HG03095 (cell line): ENCODE measurements around the gene LSP1.
A peak's percentile ranks its signal among the peaks of the same experiment; 100 is the strongest.
"Not testable (repeated sequence)": the region's sequence is repeated elsewhere in the genome, so short reads cannot be mapped to it uniquely, and the experiment has no call there.

Experiments
- ATAC-seq: cut with Tn5 transposase; IDR thresholded peaks from one replicate; pipeline ENCODE4 v1.9.1; 2021; ENCODE audit warnings: moderate library complexity; ENCODE audit not compliant: unreplicated experiment

The LSP1 gene, protein sequence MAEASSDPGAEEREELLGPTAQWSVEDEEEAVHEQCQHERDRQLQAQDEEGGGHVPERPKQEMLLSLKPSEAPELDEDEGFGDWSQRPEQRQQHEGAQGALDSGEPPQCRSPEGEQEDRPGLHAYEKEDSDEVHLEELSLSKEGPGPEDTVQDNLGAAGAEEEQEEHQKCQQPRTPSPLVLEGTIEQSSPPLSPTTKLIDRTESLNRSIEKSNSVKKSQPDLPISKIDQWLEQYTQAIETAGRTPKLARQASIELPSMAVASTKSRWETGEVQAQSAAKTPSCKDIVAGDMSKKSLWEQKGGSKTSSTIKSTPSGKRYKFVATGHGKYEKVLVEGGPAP

DNA sequence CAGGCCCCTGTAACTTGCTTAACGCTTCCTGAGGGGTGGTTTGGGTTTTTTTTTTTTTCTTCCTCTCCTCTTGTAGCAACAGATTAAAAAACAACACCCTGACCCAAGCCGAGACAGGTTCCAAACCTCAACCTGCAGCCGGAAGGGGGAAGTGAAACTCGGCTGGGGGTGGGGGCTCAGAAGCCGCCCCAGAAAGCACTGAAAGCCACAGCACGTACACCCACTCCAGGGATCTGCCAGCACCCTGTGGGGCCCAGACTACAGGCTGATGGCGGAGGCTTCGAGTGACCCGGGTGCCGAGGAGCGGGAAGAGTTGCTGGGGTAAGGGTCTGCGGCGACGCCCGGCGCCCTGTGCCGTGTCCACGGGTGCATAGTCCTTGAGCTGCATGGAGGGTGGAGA, at the start of gene LSP1:
TSS of gene LSP1 (plus strand) at position 208 of the 400 bp plus-strand sequence. CDS start at position 269, 61 bp downstream.
- ATAC-seq = peak; percentile 43

DNA sequence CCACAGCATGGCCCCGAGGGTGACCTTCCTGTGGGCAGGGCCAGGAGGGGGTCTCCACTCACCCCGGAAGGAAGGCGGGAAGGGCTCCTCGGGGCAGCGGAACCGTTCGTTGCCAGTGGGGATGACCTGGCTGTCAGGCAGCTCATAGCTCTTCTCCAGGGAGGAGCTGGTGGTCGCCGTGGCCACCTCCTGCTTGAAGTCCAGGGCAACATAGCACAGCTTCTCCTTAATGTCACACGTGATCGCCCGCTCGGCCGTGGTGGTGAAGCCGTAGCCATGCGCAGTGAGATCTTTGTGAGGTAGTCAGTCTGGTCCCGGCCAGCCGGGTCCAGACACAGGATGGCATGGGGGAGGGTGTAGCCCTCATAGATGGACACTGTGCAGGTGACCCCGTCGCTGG, 49.6 kb upstream of the LSP1 start:
- no peak for ATAC-seq

DNA sequence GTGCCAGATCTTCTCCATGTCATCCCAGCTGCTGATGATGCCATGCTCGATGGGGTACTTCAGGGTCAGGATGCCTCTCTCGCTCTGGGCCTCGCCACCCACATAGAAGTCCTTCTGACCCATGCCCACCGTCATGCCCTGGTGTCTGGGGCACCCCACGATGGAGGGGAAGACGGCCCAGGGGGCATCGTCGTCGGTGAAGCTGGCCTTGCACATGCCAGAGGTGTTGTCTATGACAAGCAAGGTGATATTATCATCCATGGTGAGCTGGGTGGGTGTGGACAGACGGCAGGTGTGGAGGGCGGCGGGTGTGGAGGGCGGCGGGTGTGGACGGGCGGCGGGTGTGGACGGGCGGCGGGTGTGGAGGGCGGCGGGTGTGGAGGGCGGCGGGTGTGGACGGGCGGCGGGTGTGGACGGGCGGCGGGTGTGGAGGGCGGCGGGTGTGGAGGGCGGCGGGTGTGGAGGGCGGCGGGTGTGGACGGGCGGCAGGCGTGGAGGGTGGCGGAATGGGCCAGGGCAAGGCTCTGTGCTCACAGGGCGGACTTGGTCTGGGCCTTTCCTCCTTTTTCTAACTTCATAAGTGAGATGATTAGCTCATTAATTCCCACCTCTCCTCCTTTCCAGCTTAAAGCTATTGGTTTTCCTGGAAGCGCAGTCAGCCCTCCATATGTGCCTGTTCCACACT, 48.9 kb upstream of the LSP1 start:
- ATAC-seq = not testable (repeated sequence)

- no peak for ATAC-seq
These were observed 47.4 kb upstream of the LSP1 start for GRCh38 chr11:1805525-1805924.

- no peak for ATAC-seq
These were observed 45.5 kb upstream of the LSP1 start for GRCh38 chr11:1807264-1807995.

DNA sequence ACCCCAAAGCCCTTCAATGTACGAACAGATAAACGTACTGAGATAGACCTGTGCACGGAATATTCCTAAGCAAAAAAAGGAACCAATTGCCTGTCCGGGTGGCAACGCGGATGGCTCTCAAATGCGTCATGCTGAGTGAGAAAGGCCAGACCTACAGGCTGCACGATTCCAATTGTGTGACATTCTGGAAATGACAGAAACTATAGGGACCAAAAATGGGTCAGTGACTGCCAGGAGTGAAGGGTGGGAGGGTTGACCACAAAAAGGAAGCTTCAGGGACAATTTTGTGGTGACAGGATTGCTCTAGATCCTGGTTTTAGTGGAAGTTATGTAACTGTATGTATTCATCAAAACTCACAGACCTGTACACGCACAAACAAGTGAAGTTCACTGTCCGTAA, 42.1 kb upstream of the LSP1 start:
- ATAC-seq = no peak

GRCh38 chr11:1812274-1812673, 40.6 kb upstream of the LSP1 start:
- ATAC-seq = no peak

- ATAC-seq = no peak
These were observed 40.1 kb upstream of the LSP1 start for GRCh38 chr11:1812801-1813200.

DNA sequence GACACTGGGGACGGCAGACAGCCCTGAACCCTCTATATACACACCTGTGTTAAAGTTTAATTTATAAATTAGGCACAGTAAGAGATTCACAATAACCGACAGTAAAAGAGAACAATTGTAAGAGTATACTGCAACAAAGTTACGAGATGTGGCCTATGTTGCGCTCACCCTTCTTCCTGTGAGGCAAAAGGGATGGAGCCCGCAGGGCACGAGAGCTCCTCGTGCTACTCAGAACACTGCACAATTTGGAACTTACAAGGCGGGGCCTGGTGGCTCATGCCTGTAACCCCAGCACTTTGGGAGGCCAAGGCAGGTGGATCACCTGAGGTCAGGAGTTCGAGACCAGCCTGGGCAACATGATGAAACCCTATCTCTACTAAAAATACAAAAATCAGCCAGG, 39.5 kb upstream of the LSP1 start:
- ATAC-seq = not testable (repeated sequence)

DNA sequence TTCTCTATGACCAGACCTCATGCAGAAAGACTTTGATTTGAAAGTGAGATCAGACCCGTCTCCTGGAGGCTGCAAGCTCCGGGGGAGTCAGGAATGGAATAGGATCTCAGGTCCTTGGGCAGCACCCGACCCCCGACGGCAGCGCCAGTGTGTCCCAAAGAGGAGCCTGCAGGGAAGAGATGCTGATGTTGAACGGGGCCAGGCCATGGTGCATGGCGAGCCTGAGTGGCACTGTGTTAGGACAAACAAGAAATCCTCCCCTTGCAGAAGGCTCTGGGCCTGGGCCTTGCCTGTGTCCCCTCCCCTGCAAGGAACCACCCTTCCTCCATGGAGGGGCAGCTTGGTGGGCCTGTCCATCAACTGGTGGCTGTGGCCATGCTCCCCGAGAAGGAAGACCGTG, 38.2 kb upstream of the LSP1 start:
- no peak for ATAC-seq

DNA sequence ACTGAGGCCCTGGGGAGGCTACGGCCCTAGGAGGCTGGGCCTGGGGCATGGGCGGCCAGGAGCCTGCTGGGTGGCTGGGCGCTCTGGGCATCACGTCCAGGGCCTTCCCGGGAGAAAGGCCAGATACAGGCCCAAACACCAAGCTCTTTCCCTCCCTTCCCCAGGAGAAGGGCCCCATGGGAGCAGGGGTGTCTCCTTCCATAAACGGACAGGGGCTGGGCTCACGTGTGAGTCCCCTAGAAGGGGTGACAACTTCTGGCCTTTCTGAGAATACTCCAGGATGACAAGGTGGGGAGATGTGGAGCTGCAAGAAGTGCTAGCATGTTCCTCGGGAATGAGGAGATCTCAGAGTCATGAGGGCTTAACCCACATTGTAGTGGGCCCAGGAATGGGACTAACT, 37.6 kb upstream of the LSP1 start:
- ATAC-seq = no peak

DNA sequence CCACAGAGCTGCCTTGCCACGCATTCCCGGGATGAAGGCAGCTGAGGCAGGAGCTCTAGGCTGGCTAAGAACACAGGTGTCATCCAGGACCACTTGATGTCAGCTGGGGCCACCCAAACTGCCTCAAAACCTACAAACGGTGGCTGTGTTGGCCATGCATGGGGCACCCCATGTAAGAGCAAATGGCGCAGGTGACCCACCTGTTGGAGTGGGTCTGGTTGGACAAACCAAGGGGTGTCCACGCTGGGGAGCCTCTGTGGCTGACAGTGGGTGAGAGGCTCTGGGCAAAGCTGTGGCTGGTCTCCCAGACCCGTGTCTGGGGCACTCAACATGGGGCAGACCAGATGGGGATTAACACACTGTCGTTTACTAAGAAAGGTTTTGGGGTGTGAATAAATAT, 37.1 kb upstream of the LSP1 start:
- no peak for ATAC-seq

- no peak for ATAC-seq
These were observed 35.9 kb upstream of the LSP1 start for GRCh38 chr11:1817000-1817399.

GRCh38 chr11:1817511-1817910, 35.4 kb upstream of the LSP1 start:
- no peak for ATAC-seq

DNA sequence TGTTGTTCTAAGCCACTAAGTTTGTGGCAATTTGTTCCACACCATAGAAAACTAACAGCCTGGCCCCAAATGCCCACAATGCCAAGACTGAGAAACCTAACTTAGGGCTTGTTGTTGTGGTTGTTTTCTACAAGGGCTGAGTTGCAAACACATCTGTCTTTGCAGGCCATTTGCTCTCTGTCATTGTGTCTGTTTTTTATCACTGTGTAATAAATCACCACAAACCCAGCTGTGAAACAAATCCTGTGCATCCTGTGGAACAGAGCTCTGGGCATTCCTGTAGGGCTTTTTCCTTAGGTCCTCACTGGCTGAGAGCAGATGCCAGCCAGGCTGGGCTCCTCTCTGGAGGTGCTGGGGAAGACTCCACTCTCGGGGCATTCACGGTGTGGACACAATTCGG, 33.8 kb upstream of the LSP1 start:
- ATAC-seq = no peak

DNA sequence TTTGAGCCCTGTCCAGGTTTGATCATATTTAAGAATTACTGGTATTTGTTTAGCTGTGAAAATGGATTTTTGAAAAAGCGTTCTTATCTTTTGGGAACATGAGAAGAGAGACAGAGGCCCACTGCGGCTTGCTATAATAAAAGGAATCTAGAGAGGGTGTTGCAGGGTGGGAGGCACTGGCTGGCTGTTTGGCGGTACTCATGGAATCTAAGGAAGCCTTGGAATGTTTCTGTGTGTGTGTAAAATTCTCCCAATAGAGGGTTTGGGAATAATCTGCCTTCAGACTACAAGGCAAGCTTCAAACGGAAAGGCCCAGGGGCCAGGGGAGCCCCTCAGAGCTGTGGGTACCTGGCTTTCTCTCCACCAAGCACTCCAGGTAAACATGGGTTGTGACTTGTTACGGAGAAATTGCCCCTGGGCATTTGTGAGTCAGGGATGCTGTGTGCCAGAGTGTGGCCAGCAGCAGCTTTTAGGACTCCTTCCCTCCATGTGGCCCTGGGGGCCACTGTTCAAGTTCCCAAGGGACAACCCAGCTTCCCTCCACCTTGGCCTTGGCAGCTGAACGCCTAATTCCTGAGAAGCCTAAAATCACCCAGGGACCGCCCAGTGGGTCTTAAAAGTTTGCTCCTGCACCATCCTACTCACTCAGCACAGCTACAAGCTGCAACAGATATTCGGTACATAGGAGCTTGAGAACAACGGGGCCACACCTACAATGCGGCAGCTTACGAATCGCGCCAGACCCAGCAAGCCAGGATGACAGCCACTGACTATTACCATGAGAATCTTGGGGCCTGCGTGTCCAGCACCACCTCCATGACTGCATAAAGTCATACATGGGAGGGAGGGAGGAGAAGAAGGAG, 32.2 kb upstream of the LSP1 start:
- ATAC-seq = no peak

- no peak for ATAC-seq
These were observed 31.3 kb upstream of the LSP1 start for GRCh38 chr11:1821562-1821961.

DNA sequence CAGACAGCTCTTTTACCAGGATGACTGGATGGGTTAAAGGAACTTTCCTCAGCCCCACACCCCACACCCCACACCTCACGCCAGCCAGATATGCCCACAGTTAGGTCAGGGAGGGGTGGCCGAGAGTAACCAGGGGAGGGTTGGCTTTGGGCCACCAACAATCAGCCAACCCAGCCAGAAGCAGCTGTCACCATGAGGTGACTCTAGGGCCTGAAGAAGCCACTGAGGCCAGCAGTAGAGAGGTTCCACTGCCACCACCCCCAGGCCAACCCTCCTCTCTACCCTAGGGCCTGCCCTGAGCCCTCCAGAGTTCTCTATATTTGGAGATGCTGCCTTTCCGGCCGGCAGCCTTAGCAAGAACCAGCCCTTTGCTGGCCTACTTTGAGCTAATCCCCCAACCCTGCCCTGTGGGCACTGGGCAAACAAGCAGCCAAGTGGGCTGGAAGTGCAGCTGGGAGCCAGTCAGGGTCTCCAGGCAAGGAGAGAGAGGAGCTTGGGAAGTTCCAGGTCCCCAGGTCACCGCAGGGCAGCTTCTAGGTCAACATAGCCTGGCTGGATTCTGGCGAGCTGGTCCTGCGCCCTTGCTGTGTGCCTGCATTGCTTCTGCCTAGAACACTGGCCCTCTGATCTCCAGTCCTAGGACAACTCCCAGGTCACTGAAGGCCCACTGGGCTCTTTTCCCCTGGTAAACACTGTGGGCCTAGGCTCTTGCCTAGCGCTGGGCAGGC, 30.1 kb upstream of the LSP1 start:
- ATAC-seq = no peak

DNA sequence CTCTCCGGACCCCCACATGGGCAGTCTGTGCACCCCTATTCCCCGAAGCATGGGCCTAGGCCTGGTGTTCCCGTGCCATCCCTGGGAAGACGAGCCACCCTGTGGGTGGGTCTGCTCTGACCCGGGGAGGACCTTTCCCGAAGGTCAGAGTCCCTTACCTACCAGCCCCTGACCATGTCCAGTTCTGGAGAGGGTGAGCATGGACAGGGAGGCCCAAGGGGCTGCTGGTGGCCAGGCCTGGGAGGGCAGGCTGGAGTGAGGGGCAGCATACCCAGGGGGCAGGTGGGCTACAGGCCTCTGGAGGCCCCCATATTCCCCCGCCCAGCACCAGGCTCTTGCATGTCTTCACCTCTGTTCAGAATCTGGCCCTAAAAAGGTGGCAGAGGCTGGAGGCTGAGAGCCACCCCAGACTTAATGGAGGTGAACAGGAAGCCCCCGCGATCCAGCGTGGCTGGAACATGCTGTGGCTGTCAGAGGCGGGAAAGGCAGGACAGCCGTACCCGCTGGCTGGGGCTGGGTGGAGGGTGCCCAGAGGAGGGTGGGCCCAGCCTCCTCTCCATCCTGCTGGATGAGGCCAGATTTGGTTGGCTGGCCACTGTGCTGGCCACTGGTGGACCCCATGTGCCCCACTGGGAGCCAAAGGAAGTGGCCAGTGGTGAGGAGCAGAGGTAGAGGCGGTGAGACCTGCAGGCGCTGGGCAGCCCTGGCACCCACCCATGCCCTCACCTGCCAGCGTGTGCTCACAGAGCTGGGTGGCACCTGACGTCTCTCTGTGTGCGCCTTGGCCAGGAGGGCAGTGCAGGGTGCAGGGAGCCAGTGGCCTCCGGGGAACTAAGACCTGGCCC, 29.3 kb upstream of the LSP1 start:
- ATAC-seq = no peak
